Keratinocyte (primary cell): ENCODE results near the gene FMO4.

Source experiments
- CTCF ChIP-seq, 3 experiments: IDR thresholded peaks in 1 of 3; conservative IDR thresholded peaks in 1 of 3; optimal IDR thresholded peaks in 1 of 3; 2 replicates in 2 of 3; 3 replicates in 1 of 3; pipeline versions ENCODE3 to v1.5.1; 2011; ENCODE audit warnings: low read length in 3 of 3, mild to moderate bottlenecking in 3 of 3, moderate library complexity in 2 of 3, control low read depth in 1 of 3, inconsistent platforms in 1 of 3; ENCODE audit not compliant: insufficient read depth in 2 of 3; ENCODE audit errors: extremely low read depth in 1 of 3
- EZH2 ChIP-seq: IDR thresholded peaks from one replicate; pipeline ENCODE4 v1.6.1; 2012; ENCODE audit warnings: inconsistent platforms, mild to moderate bottlenecking, low read length, moderate library complexity

- TF ChIP-seq EZH2: no peak
- TF ChIP-seq CTCF (optimal IDR thresholded peaks at IDR 0.05 in 1 of 3, IDR thresholded peaks at IDR 0.05 in 1 of 3, conservative IDR thresholded peaks at IDR 0.05 in 1 of 3; ENCODE audit: extremely low read depth in 1 of 3, insufficient read depth in 2 of 3, low read length in 3 of 3): no peak
These were observed 70.5 kb downstream of the FMO4 start for GRCh38 chr1:171384496-171384895.
